H1 (cell line): ENCODE measurements around the gene OR13C3.

ENCODE experiments used
- BACH1 ChIP-seq: IDR thresholded peaks from 2 replicates; pipeline ENCODE4 v1.6.1; 2012; ENCODE audit warnings: low read length, improper control_type of control experiment
- CTCF ChIP-seq, 3 experiments: IDR thresholded peaks; 1 replicate in 2 of 3; 2 replicates in 1 of 3; pipeline versions ENCODE4 v1.5.1 to v1.6.1; 2011; ENCODE audit warnings: low read length in 3 of 3, mild to moderate bottlenecking in 3 of 3, inconsistent platforms in 2 of 3, low read depth in 1 of 3, moderate library complexity in 1 of 3; ENCODE audit not compliant: insufficient read depth in 1 of 3; ENCODE audit errors: control extremely low read depth in 1 of 3
- GTF2F1 ChIP-seq: IDR thresholded peaks from 2 replicates; pipeline ENCODE4 v1.6.1; 2012; ENCODE audit warnings: low read depth, low read length, improper control_type of control experiment, borderline replicate concordance
- HDAC6 ChIP-seq: IDR thresholded peaks from one replicate; pipeline ENCODE4 v1.7.1; 2012; ENCODE audit warnings: low read depth, mild to moderate bottlenecking, inconsistent platforms, low read length, moderate library complexity
- JUN ChIP-seq: IDR thresholded peaks from 2 replicates; pipeline ENCODE4 v1.6.1; 2011; ENCODE audit warnings: low read depth, mild to moderate bottlenecking, improper control_type of control experiment, low read length
- SUZ12 ChIP-seq: fragments of 200-600 bp; sonication (generic); IDR thresholded peaks from 2 replicates; pipeline ENCODE4 v1.6.1; 2012; ENCODE audit warnings: mild to moderate bottlenecking, inconsistent platforms, low read length, moderate library complexity, mixed read lengths
- YY1 ChIP-seq: IDR thresholded peaks from 2 replicates; pipeline ENCODE4 v1.6.1; 2011; ENCODE audit warnings: low read depth, mild to moderate bottlenecking, low read length

- TF ChIP-seq JUN, result no peak
- no peak for TF ChIP-seq HDAC6
- no peak for TF ChIP-seq CTCF (IDR thresholded peaks at IDR 0.05; ENCODE audit: control extremely low read depth in 1 of 3, insufficient read depth in 1 of 3, low read depth in 1 of 3, low read length in 3 of 3)
- TF ChIP-seq YY1, result no peak
- no peak for TF ChIP-seq GTF2F1
- no peak for TF ChIP-seq BACH1
- no peak for TF ChIP-seq SUZ12
Measured at GRCh38 chr9:104580562-104580961, 43.9 kb upstream of the OR13C3 start.
